G401 (cell line): ENCODE results near the gene WIPF3. TPM values are rescaled to one million over a fixed set of nuclear protein-coding genes. Genes with fewer than 3 reads are reported as not detected.

ENCODE experiments used
- DNase-seq: peaks from one replicate; pipeline ENCODE4 v3.0.0-alpha.2; 2015; ENCODE audit warnings: low spot score
- in situ Hi-C: cut with HindIII; loops from 2 replicates; pipeline ENCODE4 v1.10.0; 2016; ENCODE audit warnings: low sequenced_read_pairs, mixed read lengths
- total RNA-seq: library from RNA; depleted of rRNA; stranded (reverse); fragments of >200 nt; shearing (Covaris generic); gene quantifications from 2 replicates; pipeline ENCODE4 v1.2.3, GENCODE V29; 2014; rRNA removed

The WIPF3 gene, protein sequence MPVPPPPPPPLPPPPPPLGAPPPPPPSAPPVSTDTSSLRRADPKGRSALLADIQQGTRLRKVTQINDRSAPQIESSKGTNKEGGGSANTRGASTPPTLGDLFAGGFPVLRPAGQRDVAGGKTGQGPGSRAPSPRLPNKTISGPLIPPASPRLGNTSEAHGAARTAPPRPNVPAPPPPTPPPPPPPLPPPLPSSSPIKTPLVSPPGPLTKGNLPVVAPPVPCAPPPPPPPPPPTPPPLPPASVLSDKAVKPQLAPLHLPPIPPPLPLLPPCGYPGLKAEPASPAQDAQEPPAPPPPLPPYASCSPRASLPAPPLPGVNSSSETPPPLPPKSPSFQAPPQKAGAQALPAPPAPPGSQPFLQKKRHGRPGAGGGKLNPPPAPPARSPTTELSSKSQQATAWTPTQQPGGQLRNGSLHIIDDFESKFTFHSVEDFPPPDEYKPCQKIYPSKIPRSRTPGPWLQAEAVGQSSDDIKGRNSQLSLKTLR
- not detected in 2 replicates for total RNA-seq

DNA sequence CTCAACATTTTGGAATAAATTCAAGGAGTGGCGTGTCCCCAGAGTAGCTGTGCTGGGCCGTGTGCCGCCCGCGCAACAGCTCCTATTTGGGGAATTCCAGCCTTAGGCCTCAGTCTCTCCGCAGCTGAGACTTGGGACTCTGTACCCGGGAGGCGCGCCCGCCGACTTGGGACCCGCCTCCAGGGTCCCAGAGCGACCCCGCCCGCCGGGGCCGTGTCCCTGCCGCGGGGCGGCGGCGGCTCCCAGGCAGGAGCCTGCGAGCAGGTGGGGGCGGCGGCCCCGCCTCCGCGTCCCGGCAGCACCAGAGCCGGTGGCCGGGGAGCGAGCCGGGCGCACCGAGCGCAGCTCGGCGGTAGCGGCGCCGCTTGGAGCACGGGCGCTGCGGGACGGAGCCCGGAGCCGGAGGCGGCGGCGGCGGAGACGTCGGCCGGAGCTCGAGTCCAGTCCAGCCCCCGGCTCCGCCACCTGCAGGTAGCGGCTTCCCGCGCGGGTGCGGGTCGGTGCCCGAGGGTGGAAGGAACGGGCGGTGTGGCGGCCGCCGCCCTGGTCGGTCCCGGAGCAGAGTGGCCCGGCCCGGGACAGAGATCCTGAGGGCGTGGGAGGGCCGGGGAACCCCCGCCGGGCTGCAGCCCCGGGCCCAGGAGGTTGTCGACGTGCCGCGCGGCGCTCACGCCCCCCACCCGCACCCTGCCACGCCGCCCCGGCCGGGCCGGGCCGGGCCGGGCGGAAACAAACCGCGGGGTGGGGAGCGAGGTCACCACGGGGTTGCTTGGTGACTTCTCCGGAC, at the start of gene WIPF3:
Gene WIPF3 (plus strand): TSS at position 301 of the 787 bp plus-strand sequence. CDS start 28,217 bp downstream, outside the sequence.
- DNase-seq: peak; percentile 12
- in situ Hi-C loops: no loop called here

DNA sequence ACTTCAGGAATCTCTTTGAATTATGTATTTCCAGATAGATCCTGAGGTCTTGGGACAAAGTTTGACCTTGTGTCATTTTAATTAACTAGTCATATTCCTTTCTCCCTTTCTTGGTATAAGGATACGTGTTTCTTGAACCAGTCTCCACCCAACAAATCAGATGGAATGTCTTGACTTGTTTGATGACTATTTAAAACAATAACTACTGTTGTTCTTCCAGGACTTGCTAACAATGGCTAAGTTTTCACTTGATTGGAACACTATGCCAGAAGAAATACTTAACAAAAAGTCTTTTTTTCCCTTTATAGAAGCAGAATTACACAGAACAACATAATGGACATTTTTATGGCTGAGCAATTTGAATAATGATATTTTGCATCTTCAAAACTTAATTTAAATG, 43.0 kb upstream of the WIPF3 start:
- no peak for DNase-seq

DNA sequence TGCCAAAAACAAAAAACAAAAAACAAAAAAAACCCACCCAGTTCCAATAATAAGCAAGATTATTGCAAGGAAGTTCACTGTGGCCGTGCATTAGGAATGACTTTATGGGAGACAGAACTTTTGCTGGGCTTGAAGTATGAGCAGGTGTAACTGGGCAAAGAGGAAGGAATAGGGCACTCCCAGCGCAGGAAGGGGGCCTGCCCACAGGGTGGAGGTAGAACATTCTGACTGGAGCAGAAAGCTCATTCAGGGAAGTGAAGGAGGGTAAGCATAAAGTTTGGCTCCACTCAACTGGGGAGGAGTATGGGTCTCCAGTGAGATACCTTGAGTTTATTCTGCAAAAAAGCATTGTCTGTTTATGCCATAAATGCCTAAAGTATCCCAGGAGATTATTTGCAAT, 42.1 kb upstream of the WIPF3 start:
- DNase-seq: no peak

More for the DNA sequence above, 43.0 kb upstream of the WIPF3 start:
- in situ Hi-C loops: no loop called here

DNA sequence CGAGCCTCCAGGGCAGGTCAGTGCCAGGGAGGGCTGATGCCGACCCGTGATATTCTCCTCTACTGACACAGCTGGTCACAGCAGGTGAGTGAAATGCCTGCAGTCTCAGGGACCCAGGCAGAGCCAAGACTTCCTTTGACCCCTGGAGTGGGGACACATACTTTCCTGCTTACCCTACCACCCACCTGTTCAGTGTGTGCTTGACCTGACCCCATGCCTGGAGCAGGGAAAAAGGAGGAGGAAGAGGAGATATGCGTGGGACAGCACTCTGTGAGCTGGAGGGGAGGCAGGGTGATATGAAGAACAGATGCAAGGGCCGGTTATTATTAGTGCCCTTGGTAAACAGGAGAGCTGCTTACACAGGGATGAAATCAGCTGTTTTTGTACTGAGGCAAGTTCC, 40.8 kb upstream of the WIPF3 start:
- DNase-seq: no peak

More for the DNA sequence above, 42.1 kb upstream of the WIPF3 start:
- in situ Hi-C loops: no loop called here

DNA sequence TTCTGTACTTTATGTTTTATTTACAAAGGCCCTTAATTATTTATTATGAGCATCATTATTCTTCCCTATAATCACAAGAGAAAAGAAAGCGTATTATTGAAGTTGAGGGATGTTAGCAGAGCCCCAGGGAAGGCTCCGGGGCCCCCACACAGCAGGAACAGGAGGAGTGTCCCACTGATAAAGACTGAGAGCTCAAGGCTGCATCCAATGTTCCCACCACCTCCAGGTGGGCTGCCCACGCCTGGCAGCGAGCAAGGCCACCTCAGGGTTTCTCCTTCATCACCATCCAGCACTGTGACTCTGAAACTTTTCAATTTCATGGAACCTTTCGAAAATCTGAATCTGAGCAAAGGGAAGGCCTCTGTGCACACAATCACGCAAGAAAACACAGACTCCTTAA, 35.9 kb upstream of the WIPF3 start:
- no peak for DNase-seq
- in situ Hi-C loops: no loop called here

More for the DNA sequence above, 40.8 kb upstream of the WIPF3 start:
- in situ Hi-C loops: no loop called here

DNA sequence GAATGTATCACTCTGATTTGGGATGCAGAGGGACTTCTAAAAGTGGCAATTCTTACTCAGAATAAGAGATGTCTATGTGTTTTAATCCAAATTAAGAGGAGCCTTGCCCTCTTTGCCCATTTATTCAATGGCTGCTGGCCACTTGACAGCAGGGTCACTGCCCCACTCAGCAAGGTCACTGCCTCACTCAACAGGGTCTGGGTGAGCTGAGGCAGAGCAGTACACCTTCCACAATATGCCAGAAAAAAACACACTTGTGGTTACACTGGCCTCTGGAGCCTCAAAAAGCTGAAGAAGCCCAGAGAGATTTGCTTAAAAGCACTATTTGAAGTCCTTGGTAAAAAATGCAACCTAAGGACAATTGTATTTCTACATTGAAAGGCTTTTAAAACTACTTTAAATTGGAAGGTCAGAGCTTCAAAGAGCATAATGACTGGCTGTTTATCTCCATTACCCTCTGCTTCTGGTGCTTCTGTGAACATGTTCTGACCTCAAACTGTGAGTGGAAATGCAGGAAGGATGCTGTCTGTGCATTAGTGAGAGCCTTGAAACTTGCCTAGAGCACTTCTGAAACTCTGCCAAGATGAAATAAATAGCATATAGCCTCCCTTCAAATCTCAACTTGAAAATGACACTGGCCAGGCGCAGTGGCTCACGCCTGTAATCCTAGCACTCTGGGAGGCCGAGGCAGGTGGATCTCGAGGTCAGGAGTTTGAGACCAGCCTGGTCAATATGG, 35.1 kb upstream of the WIPF3 start:
- DNase-seq: no peak
- in situ Hi-C loops: no loop called here

DNA sequence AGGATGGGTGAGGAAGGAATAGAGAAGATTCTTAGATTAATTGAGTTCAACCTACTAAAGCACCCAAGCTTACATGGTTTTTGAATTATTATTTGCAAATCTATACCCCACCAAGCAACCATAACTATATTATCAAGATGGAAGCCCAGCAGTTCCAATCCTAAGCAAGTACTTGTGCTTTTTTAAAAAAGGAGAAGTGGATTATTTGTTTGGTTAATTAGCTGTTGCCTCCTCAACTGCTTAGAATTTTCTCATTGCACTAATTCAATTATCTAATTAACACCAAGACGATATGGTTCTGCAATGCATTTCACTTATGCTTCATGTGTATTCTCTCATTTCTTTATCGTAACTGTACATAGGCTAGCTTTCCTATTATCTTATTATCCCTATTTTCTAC, 27.3 kb upstream of the WIPF3 start:
- no peak for DNase-seq
- in situ Hi-C loops: no loop called here

DNA sequence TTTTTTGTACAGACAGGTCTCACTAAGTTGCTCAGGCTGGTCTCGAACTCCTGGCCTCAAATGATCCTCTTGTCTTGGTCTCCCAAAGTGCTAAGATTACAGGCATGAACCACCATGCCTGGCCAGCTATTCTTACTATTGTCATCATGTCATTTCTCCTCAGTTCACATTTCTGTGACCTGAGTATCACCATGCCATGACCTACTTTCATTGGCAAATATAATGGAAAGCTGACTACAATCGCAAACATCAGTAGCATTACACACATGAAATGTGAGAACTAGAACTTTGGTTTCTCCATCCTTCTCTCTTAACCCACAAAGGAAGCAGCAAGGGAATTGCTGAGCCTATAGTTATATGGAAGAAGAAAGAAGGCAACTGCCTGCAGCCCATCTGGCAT, 26.0 kb upstream of the WIPF3 start:
- in situ Hi-C loops: no loop called here
- DNase-seq: peak; percentile 48

DNA sequence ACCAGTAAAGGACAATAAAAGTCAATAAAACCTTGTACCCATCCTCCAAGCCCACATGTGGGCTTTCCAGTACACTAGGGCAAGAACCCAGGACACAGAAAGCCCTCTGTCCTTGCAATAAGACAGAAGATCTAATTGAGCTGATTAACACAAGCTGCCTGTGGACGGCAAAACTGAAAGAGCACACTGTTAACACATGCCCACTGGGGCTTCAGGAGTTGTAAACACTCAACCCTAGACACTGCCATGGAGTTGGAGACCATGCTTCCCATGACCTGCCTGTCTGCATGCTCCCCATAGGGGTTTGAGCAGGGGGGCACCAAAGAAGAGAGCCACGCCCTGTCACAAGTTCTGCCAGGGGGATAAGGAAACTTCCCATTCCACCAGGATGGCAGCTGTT, 22.6 kb upstream of the WIPF3 start:
- DNase-seq: no peak
- in situ Hi-C loops: no loop called here

DNA sequence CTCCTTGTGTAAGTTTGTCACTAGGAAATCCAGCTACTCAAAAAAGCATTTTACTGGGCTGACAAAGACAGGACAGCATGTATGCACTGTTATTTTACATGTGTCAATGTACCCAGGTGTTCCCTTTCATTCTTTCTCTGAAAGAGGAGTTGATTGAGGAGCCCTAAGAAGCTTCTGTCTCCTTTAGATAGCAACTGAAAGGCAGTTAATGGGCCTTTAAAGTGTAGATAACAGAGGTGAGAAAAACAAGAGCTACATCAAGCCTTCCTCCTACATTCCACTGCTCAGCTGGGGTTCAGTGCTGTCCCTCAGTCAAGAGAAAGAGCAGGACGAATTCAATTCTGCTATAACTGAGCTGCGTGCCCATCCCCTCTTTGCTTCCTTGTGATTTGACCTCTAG, 12.8 kb upstream of the WIPF3 start:
- DNase-seq: no peak

DNA sequence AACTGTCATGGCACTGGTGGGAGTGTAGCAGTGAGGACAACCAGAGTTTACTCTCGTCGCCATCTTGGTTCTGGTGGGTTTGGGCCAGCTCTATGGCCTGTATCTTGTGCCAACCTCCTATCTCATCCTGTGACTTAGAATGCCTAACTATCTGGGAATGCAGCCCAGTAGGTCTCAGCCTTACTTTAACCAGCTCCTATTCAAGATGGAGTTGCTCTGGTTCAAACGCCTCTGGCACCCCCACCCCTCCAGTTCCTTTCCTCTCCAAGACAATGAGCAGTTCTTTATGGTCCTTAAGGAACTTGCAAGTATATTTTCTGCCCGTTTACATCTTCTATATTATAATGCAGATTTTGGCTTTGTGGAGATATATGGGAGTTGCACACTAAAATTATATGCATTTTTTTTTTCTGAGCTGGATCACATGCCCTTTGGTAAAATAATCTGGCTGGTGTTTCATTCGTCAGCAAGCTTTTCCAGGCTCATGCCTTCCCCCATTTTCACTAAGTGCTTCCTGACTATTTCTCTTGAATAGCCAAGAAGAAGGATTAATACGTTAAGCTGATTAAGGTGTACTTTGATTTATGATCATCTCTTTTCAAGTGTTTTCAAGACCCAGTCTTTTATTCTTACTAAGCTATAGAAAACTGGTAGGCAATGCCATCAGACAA, 11.2 kb upstream of the WIPF3 start:
- in situ Hi-C loops: no loop called here
- no peak for DNase-seq

More for the DNA sequence above, 12.8 kb upstream of the WIPF3 start:
- in situ Hi-C loops: no loop called here

DNA sequence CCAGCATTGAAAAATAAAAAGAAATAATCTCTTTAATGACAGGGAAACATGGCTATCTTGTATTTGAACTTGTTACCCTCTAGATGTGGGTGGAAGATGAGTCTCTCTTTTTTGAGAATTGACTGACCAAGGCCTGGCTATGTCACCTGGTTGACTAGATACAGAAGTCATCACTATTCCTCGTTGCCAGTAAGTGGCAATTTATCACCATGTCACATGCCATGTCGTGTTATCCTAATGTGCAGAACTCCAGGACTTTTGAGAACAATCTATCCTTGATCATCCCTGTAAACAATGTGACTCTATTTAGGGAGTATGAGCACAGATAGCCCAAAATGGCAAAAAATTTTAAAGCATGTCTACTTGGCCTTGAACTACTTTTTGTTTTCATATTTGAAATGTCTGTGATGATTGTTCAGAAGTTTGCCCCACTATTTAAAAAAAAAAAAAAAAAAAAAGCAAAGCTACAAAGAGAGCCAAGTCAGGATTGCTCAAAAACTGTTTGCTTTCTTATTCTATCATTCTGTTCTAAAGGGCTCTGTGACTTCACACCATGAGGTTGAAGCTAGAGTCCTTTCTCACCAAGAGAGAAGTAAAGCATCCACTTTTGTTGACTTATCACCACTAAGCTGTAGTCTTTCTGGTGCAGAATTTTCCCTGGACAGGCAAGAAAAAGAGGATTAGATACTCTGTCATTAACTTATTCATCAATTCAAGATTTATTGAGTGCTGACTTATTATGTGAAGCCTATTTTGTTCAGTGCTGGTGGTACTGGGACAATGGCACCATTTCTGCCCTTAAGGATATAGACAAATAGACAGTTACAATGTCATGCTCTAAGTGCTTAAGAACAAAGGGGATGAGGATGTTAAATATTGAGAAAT, 10.4 kb upstream of the WIPF3 start:
- in situ Hi-C loops: no loop called here
- DNase-seq: no peak

DNA sequence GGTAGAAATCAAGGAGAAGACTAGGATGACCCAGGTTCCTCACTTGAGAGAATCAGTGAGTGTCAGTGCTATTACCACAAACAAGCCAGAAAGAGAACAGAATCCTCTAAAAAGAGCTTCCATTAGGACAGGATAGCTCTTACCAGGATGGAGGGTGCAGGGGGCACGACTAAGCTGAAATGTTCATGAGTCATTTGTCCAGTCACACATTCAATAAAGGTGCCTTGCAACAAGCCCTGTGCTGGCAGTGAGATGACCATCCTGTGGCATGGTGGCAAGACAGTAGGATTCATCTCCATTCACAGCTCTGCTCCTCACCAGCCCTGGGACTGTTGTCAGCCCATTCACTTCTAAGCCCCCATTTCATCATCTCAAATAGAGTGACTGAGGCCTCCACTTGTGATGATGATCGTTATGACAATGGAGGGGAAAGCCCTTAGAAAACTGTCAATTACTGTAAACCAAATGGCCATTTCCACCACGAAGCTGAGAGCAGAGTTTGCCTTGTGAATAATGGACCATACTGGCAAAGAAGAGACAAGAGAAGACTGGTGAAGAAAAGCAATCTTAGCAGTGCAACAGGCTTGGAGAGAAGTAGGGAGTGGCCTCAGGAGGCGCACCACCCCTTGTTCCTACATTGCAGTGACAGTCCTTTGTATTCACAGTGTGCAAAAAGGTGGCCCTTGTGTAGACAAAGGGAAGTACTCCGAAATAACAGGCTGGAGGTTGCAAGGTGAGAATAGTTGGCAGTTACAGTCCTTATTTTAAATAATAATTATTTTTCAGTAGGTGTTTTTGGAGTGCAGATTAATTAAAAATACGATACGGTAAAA, 9.0 kb upstream of the WIPF3 start:
- in situ Hi-C loops: no loop called here
- no peak for DNase-seq

DNA sequence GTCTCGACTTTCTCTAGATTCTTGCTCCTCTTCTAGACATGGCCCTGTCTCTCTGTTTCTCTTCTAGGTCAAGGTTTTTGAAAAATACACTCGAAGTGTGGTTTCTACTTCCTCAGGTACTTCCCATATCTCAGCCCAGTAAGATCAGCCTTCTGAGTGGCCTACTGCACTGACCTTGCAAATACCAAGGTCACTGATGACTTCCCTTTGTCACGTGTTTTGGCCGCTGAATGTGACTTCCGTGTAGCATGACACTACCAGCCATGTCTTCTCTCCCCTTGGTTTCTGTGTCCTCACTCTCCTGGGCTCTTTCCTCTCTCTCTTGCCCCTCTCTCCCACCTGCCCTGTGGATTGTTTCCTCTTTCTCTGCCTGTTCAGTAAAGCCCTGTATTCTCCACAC, 7.9 kb upstream of the WIPF3 start:
- DNase-seq: no peak
- in situ Hi-C loops: no loop called here

DNA sequence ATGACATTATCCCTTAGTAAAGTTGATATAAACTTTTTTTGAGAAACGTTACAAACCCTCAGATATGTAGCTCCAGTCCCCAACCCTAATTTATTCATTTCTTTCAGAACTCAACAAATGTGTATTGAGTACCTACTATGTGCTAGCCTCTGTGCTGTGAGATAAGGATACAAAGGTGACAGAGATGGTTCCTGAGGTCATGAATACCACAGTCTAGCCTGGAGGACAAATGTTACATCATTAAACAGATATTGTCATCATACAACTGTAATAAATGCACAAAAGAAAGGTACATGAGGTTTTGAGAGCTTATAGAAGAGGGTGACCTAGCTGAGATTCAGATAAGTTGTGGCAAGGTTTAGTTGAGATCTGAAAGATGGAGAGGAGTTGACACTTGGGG, 4.4 kb upstream of the WIPF3 start:
- DNase-seq: no peak
- in situ Hi-C loops: no loop called here

DNA sequence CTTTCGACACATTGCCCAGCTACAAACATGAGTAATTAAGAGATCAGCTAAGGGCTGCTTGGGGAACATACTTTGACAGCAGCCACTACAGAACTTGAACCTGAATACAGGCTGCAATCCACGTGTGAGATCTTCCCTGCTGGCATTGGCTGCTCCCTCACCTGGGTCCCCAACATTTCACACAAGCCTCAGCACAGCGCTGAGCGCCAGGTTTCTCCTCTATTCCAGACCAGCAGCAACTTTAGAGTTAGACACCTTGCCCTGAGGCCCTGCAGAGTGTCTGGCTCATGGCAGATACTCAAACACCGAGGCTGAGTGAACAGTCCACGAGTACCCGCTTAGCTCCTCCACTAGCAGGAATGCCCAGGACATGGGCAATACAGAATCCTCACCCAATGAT, 1.3 kb upstream of the WIPF3 start:
- in situ Hi-C loops: no loop called here

DNA sequence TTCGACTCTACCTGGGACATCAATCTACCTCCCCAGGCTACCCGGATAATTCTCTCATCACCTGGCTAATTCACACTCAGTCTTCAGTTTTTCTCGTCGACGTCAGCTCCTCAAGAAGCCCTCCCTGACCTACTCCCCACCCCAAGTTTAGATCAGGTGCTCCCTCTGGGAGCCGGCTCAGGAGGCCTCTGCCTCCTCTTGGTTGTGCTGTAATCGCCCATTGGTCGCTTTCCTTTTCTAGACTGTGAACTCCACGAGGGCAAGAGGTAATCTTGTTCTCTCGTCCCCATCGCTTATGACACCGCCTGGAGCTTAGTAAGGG, 461 bp upstream of the WIPF3 start:
- in situ Hi-C loops: no loop called here

More for the DNA sequence above, 1.3 kb upstream of the WIPF3 start:
- DNase-seq: no peak

More for the DNA sequence above, 461 bp upstream of the WIPF3 start:
- no peak for DNase-seq
